HEK293 (cell line): ENCODE data around the gene CFAP57.

ENCODE experiments used
- CTCF ChIA-PET: fragments of 350-600 bp; formaldehyde crosslinking; extraction: SDS; loops from one replicate; lab custom pipeline; 2021; ENCODE audit warnings: antibody characterized with exemption; lab: Yijun Ruan, JAX
- POLR2A ChIA-PET: fragments of 300-600 bp; formaldehyde crosslinking; extraction: SDS; loops from one replicate; lab custom pipeline; 2020; ENCODE audit warnings: antibody characterized with exemption, inconsistent platforms; lab: Yijun Ruan, JAX
- H3K27ac ChIP-seq: fragments of 200-500 bp; sonication (Bioruptor generic); 2 replicates; pipeline ENCODE4 v1.5.1; 2014; ENCODE audit warnings: low read depth, low read length, control low read depth, inconsistent platforms; ENCODE audit errors: extremely low read depth
- H3K36me3 ChIP-seq, 2 experiments: fragments of 200-500 bp in 1 of 2; sonication (Bioruptor generic) in 1 of 2; 1 replicate in 1 of 2; 2 replicates in 1 of 2; pipeline ENCODE4 v1.5.1; 2014 to 2017; ENCODE audit warnings: inconsistent platforms in 2 of 2, low read length in 2 of 2; ENCODE audit not compliant: control insufficient read depth in 2 of 2, insufficient read depth in 1 of 2
- H3K4me1 ChIP-seq: fragments of 200-500 bp; sonication (Bioruptor generic); 2 replicates; pipeline ENCODE4 v1.5.1; 2014; ENCODE audit warnings: mild to moderate bottlenecking, low read length, inconsistent platforms; ENCODE audit not compliant: control insufficient read depth, insufficient read depth
- H3K4me3 ChIP-seq: 2 replicates; pipeline ENCODE4 v1.5.1; 2011; ENCODE audit warnings: low read depth, mild to moderate bottlenecking, control low read depth, low read length, moderate library complexity
- H3K9me3 ChIP-seq: fragments of 200-500 bp; sonication (Bioruptor generic); 2 replicates; pipeline ENCODE4 v1.5.1; 2014; ENCODE audit warnings: low read depth, low read length, inconsistent platforms; ENCODE audit not compliant: control insufficient read depth, insufficient read depth
- GFI1B ChIP-seq: fragments of 450-650 bp; formaldehyde crosslinking; IDR thresholded peaks from 2 replicates; pipeline ENCODE4 v1.5.1; 2016; ENCODE audit warnings: missing biosample characterization, missing genetic modification characterization
- GLI2 ChIP-seq: fragments of 450-650 bp; formaldehyde crosslinking; IDR thresholded peaks from 2 replicates; pipeline ENCODE4; 2017; ENCODE audit warnings: missing biosample characterization, missing genetic modification characterization, low read depth, borderline replicate concordance
- MYNN ChIP-seq: fragments of 450-650 bp; formaldehyde crosslinking; IDR thresholded peaks from 2 replicates; pipeline ENCODE4 v1.5.1; 2016; ENCODE audit warnings: missing biosample characterization, missing genetic modification characterization, borderline replicate concordance
- MZF1 ChIP-seq: fragments of 450-650 bp; formaldehyde crosslinking; IDR thresholded peaks from 2 replicates; pipeline ENCODE4 v1.5.1; 2017; ENCODE audit warnings: missing biosample characterization, missing genetic modification characterization, borderline replicate concordance
- OSR2 ChIP-seq: fragments of 450-650 bp; formaldehyde crosslinking; IDR thresholded peaks from 2 replicates; pipeline ENCODE4 v1.5.1; 2016; ENCODE audit warnings: missing biosample characterization, missing genetic modification characterization
- SCRT1 ChIP-seq: fragments of 450-650 bp; formaldehyde crosslinking; IDR thresholded peaks from 2 replicates; pipeline ENCODE4 v1.5.1; 2016; ENCODE audit warnings: missing biosample characterization, missing genetic modification characterization, borderline replicate concordance
- SCRT2 ChIP-seq: fragments of 450-650 bp; formaldehyde crosslinking; IDR thresholded peaks from 2 replicates; pipeline ENCODE4 v1.5.1; 2016; ENCODE audit warnings: missing biosample characterization, missing genetic modification characterization
- ZEB2 ChIP-seq: fragments of 450-650 bp; formaldehyde crosslinking; IDR thresholded peaks from 2 replicates; pipeline ENCODE4 v1.5.1; 2016; ENCODE audit warnings: missing biosample characterization, missing genetic modification characterization
- ZNF155 ChIP-seq: fragments of 450-650 bp; formaldehyde crosslinking; IDR thresholded peaks from 2 replicates; pipeline ENCODE4 v1.5.1; 2016; ENCODE audit warnings: missing biosample characterization, missing genetic modification characterization
- ZNF23 ChIP-seq: fragments of 450-650 bp; formaldehyde crosslinking; IDR thresholded peaks from 2 replicates; pipeline ENCODE4 v1.5.1; 2016; ENCODE audit warnings: missing biosample characterization, missing genetic modification characterization, borderline replicate concordance
- ZNF292 ChIP-seq: fragments of 450-650 bp; formaldehyde crosslinking; IDR thresholded peaks from 2 replicates; pipeline ENCODE4 v1.5.1; 2016; ENCODE audit warnings: low read depth, missing biosample characterization, missing genetic modification characterization, borderline replicate concordance
- ZNF521 ChIP-seq: fragments of 450-650 bp; formaldehyde crosslinking; IDR thresholded peaks from 2 replicates; pipeline ENCODE4 v1.5.1; 2017; ENCODE audit warnings: missing biosample characterization, mild to moderate bottlenecking, missing genetic modification characterization
- ZNF560 ChIP-seq: fragments of 450-650 bp; formaldehyde crosslinking; IDR thresholded peaks from 2 replicates; pipeline ENCODE4 v1.5.1; 2017; ENCODE audit warnings: missing biosample characterization, missing genetic modification characterization, borderline replicate concordance
- ZNF701 ChIP-seq: fragments of 450-650 bp; formaldehyde crosslinking; IDR thresholded peaks from 2 replicates; pipeline ENCODE4 v1.5.1; 2016; ENCODE audit warnings: missing biosample characterization, missing genetic modification characterization
- ZNF76 ChIP-seq: fragments of 450-650 bp; formaldehyde crosslinking; IDR thresholded peaks from 2 replicates; pipeline ENCODE4; 2016; ENCODE audit warnings: low read depth, missing biosample characterization, missing genetic modification characterization, borderline replicate concordance
- ZNF785 ChIP-seq: fragments of 450-650 bp; formaldehyde crosslinking; IDR thresholded peaks from 2 replicates; pipeline ENCODE4 v1.5.1; 2016; ENCODE audit warnings: missing biosample characterization, missing genetic modification characterization
- TF ChIP-seq, protein P1 (sequence below): fragments of 450-650 bp; formaldehyde crosslinking; IDR thresholded peaks from 2 replicates; pipeline ENCODE4; 2016; ENCODE audit warnings: missing biosample characterization, missing genetic modification characterization
- TF ChIP-seq, protein P2 (sequence below): fragments of 450-650 bp; formaldehyde crosslinking; IDR thresholded peaks from 2 replicates; pipeline ENCODE4 v1.5.1; 2016; ENCODE audit warnings: missing biosample characterization, missing genetic modification characterization
- TF ChIP-seq, protein P3 (sequence below): fragments of 450-650 bp; formaldehyde crosslinking; IDR thresholded peaks from 2 replicates; pipeline ENCODE4 v1.5.1; 2017; ENCODE audit warnings: missing biosample characterization, missing genetic modification characterization
- TF ChIP-seq, protein P4 (sequence below): fragments of 450-650 bp; formaldehyde crosslinking; IDR thresholded peaks from 2 replicates; pipeline ENCODE4 v1.5.1; 2017; ENCODE audit warnings: missing biosample characterization, missing genetic modification characterization

The CFAP57 gene

DNA sequence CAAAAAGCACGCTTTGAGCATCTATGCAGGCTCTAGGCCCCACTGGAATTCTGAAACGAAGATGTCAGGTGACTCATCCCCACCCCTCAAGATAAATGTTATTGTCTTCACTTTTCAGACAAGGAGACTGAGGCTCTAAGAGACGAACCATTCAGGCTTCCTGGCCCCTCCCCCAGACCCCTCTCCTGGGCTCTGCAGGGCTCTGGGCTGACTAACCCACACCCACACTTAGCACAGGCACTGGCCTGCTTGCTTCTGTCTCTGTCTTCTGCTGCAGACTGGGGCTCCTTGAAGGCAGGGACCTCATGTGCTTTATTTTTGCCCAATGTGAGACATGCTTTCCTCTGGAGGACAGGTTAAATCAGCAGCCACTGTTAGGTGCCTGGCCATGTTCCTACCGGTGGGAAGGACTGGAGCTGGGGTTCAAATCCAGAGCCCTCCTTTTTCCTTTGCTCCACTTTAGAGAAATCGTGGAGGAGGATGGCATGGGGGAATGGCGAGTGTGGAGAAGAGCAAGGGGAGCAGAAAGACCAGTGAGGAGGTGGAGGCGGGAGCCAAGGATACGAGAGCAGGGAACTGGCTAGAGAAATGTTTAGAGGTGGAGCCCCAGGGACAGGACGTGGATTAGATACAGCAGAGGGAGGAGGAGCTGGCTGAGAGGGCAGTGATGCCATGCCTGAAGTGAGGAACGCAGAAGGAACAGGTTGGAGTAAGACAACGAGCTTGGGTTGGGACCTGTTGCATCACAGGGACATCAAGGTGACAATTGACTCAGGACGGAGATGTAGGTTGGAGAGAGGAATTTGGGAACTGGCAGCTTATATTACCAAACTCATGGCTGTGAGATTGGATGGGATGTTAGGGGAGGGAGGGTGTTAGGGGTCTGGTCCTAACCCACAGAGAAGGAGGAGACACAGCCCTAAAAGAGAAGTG is 99.3 kb downstream of the CFAP57 start:
- Histone ChIP-seq H3K27ac (no peak overlapping the region), H3K4me3 (no peak overlapping the region), H3K9me3 (no peaks in the 10 kb centered on the region), H3K4me1 (no peaks in the 10 kb centered on the region), H3K36me3 (no peaks in the 10 kb centered on the region)
- CTCF ChIA-PET = interaction anchor here (0.5 to 1.0 kb wide), 2 partner anchors 145 to 300 kb away, joined by 3 to 8 read pairs; no protein-coding TSS in a partner anchor
- POLR2A ChIA-PET = no interaction called here
- TF ChIP-seq SCRT2 (tag by site-specific recombination) (peak; percentile 92), GLI2 (tag by site-specific recombination) (no peak), ZNF76 (tag by site-specific recombination) (no peak), ZNF292 (no peak), MYNN (no peak), SCRT1 (tag by site-specific recombination) (peak; percentile 80; the same call in 1 of the 2 replicates)

DNA sequence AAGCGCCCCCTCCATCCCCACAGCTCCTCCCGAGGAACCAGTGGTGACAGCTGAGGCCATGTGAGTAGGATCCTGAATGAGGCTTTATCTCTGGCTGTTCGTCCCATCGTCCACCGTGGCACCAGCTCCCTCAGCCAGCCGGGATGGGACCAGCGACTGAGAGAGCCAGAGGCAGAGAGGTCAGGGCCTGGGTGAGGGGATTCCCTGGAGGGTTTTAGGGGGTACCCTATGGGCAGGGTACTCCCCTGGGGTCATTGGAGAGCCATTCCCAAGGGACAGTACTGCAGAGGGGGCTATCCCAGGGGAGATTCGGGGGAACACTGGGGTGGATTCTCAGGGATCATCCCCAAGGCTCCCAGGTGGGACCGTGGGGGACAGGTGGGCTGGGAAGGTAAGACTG is 100.0 kb downstream of the CFAP57 start:
- no peaks in the 10 kb centered on the region for H3K36me3 ChIP-seq
- H3K4me1 ChIP-seq = no peaks in the 10 kb centered on the region
- POLR2A ChIA-PET = no interaction called here
- no peak overlapping the region for H3K27ac ChIP-seq
- TF ChIP-seq, protein P1, sequence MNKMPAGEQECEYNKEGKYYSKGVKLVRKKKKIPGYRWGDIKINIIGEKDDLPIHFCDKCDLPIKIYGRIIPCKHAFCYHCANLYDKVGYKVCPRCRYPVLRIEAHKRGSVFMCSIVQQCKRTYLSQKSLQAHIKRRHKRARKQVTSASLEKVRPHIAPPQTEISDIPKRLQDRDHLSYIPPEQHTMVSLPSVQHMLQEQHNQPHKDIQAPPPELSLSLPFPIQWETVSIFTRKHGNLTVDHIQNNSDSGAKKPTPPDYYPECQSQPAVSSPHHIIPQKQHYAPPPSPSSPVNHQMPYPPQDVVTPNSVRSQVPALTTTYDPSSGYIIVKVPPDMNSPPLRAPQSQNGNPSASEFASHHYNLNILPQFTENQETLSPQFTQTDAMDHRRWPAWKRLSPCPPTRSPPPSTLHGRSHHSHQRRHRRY (tag by site-specific recombination) = no peak
- TF ChIP-seq MZF1 (tag by site-specific recombination) (no peak), OSR2 (tag by site-specific recombination) (no peak), ZNF560 (tag by site-specific recombination) (no peak), ZNF701 (tag by site-specific recombination) (no peak), ZEB2 (tag by site-specific recombination) (no peak), ZNF521 (tag by site-specific recombination) (no peak), ZNF785 (tag by site-specific recombination) (no peak), ZNF155 (tag by site-specific recombination) (no peak), ZNF23 (tag by site-specific recombination) (no peak), GFI1B (no peak)
- TF ChIP-seq, protein P2, sequence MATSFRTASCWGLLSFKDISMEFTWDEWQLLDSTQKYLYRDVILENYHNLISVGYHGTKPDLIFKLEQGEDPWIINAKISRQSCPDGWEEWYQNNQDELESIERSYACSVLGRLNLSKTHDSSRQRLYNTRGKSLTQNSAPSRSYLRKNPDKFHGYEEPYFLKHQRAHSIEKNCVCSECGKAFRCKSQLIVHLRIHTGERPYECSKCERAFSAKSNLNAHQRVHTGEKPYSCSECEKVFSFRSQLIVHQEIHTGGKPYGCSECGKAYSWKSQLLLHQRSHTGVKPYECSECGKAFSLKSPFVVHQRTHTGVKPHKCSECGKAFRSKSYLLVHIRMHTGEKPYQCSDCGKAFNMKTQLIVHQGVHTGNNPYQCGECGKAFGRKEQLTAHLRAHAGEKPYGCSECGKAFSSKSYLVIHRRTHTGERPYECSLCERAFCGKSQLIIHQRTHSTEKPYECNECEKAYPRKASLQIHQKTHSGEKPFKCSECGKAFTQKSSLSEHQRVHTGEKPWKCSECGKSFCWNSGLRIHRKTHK = no peak
- TF ChIP-seq, protein P3, sequence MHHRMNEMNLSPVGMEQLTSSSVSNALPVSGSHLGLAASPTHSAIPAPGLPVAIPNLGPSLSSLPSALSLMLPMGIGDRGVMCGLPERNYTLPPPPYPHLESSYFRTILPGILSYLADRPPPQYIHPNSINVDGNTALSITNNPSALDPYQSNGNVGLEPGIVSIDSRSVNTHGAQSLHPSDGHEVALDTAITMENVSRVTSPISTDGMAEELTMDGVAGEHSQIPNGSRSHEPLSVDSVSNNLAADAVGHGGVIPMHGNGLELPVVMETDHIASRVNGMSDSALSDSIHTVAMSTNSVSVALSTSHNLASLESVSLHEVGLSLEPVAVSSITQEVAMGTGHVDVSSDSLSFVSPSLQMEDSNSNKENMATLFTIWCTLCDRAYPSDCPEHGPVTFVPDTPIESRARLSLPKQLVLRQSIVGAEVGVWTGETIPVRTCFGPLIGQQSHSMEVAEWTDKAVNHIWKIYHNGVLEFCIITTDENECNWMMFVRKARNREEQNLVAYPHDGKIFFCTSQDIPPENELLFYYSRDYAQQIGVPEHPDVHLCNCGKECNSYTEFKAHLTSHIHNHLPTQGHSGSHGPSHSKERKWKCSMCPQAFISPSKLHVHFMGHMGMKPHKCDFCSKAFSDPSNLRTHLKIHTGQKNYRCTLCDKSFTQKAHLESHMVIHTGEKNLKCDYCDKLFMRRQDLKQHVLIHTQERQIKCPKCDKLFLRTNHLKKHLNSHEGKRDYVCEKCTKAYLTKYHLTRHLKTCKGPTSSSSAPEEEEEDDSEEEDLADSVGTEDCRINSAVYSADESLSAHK = no peak
- TF ChIP-seq, protein P4, sequence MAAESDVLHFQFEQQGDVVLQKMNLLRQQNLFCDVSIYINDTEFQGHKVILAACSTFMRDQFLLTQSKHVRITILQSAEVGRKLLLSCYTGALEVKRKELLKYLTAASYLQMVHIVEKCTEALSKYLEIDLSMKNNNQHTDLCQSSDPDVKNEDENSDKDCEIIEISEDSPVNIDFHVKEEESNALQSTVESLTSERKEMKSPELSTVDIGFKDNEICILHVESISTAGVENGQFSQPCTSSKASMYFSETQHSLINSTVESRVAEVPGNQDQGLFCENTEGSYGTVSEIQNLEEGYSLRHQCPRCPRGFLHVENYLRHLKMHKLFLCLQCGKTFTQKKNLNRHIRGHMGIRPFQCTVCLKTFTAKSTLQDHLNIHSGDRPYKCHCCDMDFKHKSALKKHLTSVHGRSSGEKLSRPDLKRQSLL = no peak
- CTCF ChIA-PET = interaction anchor here (1.0 kb wide), 1 partner anchor 144 kb away, joined by 8 read pairs; no protein-coding TSS in a partner anchor
- no peak overlapping the region for H3K4me3 ChIP-seq
- no peaks in the 10 kb centered on the region for H3K9me3 ChIP-seq
